GM18508 (cell line): ENCODE measurements around the gene APBA2.

ENCODE experiments used
- ATAC-seq: cut with Tn5 transposase; IDR thresholded peaks from one replicate; pipeline ENCODE4 v1.9.1; 2021; ENCODE audit warnings: moderate number of reproducible peaks; ENCODE audit not compliant: insufficient read depth, unreplicated experiment

Gene APBA2

GRCh38 chr15:29046281-29046810 lies 160.6 kb downstream of the APBA2 start:
- no peak for ATAC-seq

GRCh38 chr15:29046977-29047376 lies 161.2 kb downstream of the APBA2 start:
- ATAC-seq = no peak

- ATAC-seq = no peak
Observed at GRCh38 chr15:29048011-29048410, 162.2 kb downstream of the APBA2 start.

- ATAC-seq = no peak
Observed at GRCh38 chr15:29050870-29051269, 165.1 kb downstream of the APBA2 start.

DNA sequence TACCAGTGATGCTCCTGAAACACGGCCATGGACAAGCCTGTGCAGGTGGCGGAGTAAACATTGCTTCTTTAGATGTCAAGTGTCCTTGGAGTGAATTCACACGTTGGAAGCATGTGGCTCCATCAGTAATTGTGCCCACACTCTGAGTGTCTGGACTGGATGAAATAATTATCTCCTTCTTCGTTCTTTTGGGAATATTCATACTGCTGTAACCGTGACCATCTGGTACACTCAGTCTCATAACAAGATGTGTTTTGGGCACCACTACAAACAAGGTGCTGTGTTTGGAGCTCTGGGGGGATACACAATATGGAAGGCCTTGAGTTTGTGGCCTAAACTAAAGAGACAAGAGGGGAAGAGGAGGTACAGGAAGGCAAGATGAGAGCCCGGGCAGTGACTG lies 165.6 kb downstream of the APBA2 start:
- no peak for ATAC-seq

DNA sequence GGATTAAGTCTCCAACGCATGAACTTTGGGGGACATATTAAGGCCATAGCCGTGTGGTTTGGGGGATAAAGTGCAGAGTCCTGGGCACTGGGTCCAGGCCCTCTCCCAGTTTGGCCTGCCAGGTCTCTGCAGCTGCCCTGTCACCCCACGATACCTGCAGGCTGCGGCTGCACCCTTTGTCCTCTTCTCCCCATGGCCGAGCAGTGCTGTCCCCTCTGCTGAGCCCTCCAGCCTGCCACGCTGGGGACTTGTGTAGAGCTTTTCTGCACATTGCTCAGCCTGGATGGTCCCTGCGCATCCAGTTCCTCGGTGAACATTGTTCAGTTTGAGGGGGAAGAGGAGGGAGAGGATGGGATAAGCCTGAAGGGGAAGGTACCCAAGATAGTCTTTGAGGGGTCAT lies 167.2 kb downstream of the APBA2 start:
- no peak for ATAC-seq

DNA sequence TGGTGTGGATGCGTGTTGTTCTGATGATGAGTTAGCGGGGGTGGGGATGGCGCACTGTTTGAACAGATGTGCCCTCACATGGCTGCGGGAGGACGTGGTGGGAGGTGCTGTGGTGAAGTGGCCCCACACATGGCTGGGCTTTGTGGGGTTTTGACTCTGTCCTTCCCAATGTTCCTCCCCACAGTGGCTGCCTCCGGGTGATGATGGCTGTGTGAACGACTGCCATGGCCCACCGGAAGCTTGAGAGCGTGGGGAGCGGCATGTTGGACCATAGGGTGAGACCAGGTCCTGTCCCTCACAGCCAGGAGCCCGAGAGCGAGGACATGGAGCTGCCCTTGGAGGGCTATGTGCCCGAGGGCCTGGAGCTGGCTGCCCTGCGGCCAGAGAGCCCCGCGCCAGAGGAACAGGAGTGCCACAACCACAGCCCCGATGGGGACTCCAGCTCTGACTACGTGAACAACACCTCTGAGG lies 167.9 kb downstream of the APBA2 start:
- no peak for ATAC-seq

DNA sequence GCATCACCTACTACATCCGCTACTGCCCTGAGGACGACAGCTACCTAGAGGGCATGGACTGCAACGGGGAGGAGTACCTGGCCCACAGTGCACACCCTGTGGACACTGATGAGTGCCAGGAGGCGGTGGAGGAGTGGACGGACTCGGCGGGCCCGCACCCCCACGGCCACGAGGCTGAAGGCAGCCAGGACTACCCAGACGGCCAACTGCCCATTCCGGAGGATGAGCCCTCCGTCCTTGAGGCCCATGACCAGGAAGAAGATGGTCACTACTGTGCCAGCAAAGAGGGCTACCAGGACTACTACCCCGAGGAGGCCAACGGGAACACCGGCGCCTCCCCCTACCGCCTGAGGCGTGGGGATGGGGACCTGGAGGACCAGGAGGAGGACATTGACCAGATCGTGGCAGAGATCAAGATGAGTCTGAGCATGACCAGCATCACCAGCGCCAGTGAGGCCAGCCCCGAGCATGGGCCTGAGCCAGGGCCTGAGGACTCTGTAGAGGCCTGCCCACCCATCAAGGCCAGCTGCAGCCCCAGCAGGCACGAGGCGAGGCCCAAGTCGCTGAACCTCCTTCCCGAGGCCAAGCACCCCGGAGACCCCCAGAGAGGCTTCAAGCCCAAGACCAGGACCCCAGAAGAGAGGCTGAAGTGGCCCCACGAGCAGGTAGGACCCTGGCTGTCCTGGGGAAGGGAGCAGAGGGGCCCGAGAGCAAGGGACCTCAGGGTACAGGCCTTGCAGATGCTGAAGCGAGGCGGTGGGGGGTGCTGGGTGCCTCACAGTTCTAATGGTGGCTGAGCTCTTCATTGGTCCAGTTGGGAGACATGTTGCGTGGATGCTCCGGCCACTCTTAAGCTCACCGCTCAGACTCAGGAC lies 168.6 kb downstream of the APBA2 start:
- no peak for ATAC-seq

GRCh38 chr15:29055876-29056275 lies 170.1 kb downstream of the APBA2 start:
- no peak for ATAC-seq

GRCh38 chr15:29056839-29057450 lies 171.2 kb downstream of the APBA2 start:
- ATAC-seq = no peak

DNA sequence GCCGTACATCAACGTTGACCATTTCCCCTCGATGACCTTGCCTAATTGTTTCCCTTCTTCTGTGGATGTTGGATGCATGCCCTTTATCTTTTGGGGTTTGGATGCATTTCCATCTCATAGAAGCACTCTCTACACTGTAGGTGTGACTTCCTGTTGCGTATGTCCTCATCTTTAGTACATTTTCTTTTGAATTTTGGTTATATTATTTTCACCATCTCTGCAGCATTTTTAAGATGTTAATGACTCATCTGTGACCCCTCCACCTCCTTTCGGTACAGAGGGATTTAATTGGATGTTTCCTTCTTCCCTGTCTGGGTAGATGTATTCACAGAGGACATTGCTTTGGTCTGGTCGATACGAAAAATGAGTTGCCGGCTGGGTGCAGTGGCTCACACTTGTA lies 172.1 kb downstream of the APBA2 start:
- ATAC-seq = no peak

DNA sequence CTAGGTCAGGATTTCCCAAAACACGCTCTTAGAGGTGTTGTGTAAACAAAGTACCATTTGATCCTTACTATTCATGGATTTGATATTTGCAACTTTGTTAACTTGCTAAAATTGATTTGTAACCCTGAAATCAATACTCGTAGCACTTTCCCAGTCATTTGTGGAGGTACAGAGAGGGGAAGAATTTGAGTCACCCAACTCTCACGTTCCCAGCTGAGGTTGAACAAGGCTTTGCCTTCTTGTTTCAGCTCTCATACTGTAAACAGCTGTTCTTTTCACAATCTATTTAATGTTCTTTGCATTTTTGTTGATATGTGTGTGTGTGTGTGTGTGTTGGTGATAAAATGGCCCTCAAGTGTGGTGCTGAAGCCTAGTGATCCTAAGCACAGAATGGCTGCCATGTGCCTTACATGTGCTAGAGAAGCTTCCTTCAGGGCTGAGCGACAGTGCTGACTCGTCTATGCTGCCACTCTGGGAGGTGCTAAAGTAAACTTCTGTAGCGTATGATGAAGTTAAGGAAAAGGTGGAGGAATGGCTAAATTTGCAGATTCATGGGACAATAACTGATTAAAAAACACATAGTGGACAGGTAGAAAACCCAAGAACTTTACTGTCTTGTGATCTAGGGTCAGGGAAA lies 173.2 kb downstream of the APBA2 start:
- ATAC-seq = no peak

GRCh38 chr15:29059871-29060640 lies 174.3 kb downstream of the APBA2 start:
- no peak for ATAC-seq

GRCh38 chr15:29061746-29062145 lies 176.0 kb downstream of the APBA2 start:
- ATAC-seq = no peak

DNA sequence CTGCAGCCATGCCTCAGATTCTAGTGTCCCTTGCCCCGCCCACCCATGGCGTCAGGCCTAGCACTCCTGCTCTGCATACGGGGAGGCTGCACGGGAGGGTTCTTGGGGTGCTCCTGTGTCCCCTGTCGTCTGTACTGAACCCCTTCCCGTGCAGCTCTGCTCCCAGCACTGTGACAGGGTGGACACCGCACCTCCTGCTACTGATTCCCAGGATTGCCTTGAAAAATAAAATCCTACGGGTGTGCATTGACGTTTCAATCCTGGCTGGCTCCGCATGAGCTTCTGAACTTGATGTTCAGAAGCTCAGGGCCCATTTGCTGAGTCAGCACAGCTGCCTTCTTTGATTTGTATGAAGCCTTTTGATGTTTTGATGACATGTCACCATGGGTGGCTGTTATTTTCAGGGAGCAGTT lies 176.4 kb downstream of the APBA2 start:
- ATAC-seq = no peak

DNA sequence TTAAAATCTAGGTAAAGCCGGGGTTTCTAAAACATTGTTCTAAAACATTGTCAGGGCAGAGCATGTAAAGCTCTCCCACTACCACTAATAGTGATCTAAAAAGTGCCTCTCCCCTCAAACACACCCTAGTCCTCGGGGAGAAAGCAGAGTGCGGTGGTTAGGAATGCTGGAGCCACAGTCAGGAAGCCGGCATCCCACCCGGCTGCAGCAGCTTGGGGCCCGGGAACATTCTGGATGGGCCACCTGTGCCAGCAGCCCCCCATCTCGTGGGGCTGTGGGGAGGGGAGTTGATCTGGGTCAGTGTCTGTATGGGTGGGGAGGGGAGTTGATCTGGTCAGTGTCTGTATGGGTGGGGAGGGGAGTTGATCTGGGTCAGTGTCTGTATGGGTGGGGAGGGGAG lies 176.9 kb downstream of the APBA2 start:
- ATAC-seq = no peak

- no peak for ATAC-seq
Observed at GRCh38 chr15:29063646-29064045, 177.9 kb downstream of the APBA2 start.

- no peak for ATAC-seq
Observed at GRCh38 chr15:29064290-29064689, 178.5 kb downstream of the APBA2 start.

DNA sequence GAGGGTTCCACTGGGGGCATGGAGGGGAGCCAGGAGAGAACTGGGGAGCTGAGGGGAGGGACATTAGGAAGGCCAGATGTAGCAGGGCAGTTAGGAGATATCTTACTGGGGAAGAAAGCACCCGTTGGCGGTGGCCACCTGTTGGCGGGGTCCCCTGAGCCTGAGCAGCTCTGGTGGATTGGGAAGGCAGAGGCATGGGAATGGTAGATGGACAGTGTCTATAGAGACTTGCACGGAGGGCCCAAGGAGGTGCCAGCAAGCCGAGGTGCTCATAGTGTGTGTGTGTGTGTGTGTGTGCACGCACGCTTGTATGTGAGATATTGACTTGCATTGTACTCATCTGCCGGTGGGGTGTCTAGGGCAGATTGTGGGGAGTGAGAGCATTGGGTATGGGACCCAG lies 179.0 kb downstream of the APBA2 start:
- ATAC-seq = no peak

- no peak for ATAC-seq
Observed at GRCh38 chr15:29065571-29065970, 179.8 kb downstream of the APBA2 start.
